Kidney epithelial cell (primary cell): ENCODE results near the gene GLIPR1L1. TPM values are rescaled to one million over a fixed set of nuclear protein-coding genes. Genes with fewer than 3 reads are reported as not detected.

Experiments
- DNase-seq: peaks from one replicate; pipeline ENCODE4 v3.0.0-alpha.2; 2010; ENCODE audit warnings: low read depth
- H3K27me3 ChIP-seq: 2 replicates; pipeline ENCODE4 v1.6.0; 2011; ENCODE audit warnings: low read length; ENCODE audit not compliant: control insufficient read depth, insufficient read depth
- H3K36me3 ChIP-seq: 2 replicates; pipeline ENCODE4 v1.5.1; 2011; ENCODE audit warnings: low read length; ENCODE audit not compliant: control insufficient read depth, insufficient read depth
- H3K4me3 ChIP-seq: 2 replicates; pipeline ENCODE4 v1.5.1; 2011; ENCODE audit warnings: low read depth, mild to moderate bottlenecking, control low read depth, low read length
- CTCF ChIP-seq: IDR thresholded peaks from 2 replicates; pipeline ENCODE4 v1.5.1; 2011; ENCODE audit warnings: mild to moderate bottlenecking, moderate library complexity, low read length, control low read depth, inconsistent platforms; ENCODE audit not compliant: insufficient read depth, poor library complexity, severe bottlenecking
- total RNA-seq: library from RNA; depleted of rRNA; stranded (reverse); fragments of >200 nt; gene quantifications from 2 replicates; pipeline ENCODE4 v1.2.3, GENCODE V29; 2015

The GLIPR1L1 gene, protein sequence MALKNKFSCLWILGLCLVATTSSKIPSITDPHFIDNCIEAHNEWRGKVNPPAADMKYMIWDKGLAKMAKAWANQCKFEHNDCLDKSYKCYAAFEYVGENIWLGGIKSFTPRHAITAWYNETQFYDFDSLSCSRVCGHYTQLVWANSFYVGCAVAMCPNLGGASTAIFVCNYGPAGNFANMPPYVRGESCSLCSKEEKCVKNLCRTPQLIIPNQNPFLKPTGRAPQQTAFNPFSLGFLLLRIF
- not detected in 2 replicates for total RNA-seq

GRCh38 chr12:75334384-75335030 lies at the start of gene GLIPR1L1:
GLIPR1L1 (plus strand) TSS chr12:75334670; CDS start chr12:75334729, 59 bp downstream.
- peak; percentile 82 for TF ChIP-seq CTCF
- H3K27me3 ChIP-seq, result no peaks in the 10 kb centered on the region
- H3K36me3 ChIP-seq, result no peaks in the 10 kb centered on the region
- peak within 1 kb of the TSS; percentile 45 for H3K4me3 ChIP-seq
- peak; percentile 56 for DNase-seq

GRCh38 chr12:75288860-75289259 lies 45.6 kb upstream of the GLIPR1L1 start:
- H3K36me3 ChIP-seq, result no peaks in the 10 kb centered on the region
- TF ChIP-seq CTCF, result no peak
- DNase-seq, result no peak
- H3K27me3 ChIP-seq, result no peaks in the 10 kb centered on the region
- H3K4me3 ChIP-seq, result no peak overlapping the region

DNA sequence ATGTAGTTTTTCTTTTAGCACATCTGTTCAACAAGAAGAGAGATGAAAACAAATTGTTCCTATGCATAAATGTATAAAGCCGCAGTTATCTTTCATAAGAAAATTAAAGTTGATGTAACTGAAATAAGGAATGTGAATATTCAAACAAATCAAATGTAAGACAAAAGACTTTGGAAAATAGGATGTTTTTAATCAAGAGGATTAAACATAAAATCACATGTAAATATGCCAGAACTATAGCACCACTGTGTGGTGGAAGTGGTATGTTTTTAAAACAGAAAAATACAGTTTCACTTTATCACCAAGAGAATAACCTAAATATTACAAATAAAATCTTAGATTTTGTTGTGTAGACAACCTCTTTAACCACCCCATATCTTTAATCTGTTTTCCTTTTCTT lies 44.7 kb upstream of the GLIPR1L1 start:
- peak; percentile 1 for DNase-seq
- peak; percentile 23 for TF ChIP-seq CTCF

DNA sequence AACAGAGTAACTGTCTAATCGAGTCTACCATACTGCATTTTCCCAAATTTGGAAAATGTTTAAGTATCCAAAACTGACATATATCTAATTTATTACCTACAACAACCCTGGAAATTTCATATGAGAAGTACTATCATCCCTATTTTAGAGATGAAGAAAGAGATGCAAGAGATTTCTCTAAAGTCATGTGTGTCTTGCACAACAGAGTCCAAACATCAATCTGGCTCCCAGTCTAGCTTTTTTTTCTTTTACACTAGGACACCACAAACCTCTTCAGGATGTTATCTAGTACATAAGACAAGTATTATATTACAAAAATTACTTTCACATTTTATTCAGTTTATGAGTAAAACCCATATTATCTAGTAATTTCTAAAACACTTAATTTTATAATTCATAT lies 43.5 kb upstream of the GLIPR1L1 start:
- DNase-seq, result no peak
- Histone ChIP-seq H3K4me3 (no peak overlapping the region), H3K27me3 (no peaks in the 10 kb centered on the region), H3K36me3 (no peaks in the 10 kb centered on the region)
- TF ChIP-seq CTCF, result no peak

More for the DNA sequence above, 44.7 kb upstream of the GLIPR1L1 start:
- Histone ChIP-seq H3K27me3 (no peaks in the 10 kb centered on the region), H3K36me3 (no peaks in the 10 kb centered on the region), H3K4me3 (no peak overlapping the region)

DNA sequence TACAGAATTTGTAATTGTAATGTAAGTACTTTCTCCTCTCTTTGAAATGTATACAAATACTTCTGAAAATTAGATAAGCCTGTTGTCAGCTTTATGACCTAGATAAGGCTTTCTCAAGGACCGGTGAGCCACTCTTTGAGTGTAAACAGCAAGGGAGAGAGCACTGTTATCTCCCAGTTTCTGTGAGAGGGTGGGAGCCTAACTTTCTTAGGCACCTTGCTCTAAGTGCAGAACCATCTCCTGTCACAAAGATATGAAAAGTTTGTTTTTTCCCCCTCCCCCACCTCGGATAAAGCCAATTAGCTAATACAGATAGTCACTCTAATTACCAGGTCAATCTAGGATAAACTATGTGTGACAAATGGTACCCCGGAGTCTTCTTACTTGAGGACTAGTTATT lies 40.1 kb upstream of the GLIPR1L1 start:
- no peaks in the 10 kb centered on the region for H3K36me3 ChIP-seq
- no peak for TF ChIP-seq CTCF
- no peaks in the 10 kb centered on the region for H3K27me3 ChIP-seq
- no peak for DNase-seq
- no peak overlapping the region for H3K4me3 ChIP-seq
